IMR-90 (cell line): ENCODE measurements around the gene DENND1A.

Source experiments
- CTCF ChIP-seq: conservative IDR thresholded peaks from 2 replicates; pipeline ENCODE4 v1.5.1; 2012; ENCODE audit warnings: mild to moderate bottlenecking, low read depth, low read length, improper control_type of control experiment
- ELK1 ChIP-seq: fragments of 150-350 bp; IDR thresholded peaks from 2 replicates; pipeline ENCODE4 v1.6.1; 2016; ENCODE audit warnings: low read depth, mild to moderate bottlenecking, low read length, moderate library complexity, borderline replicate concordance
- POLR2A ChIP-seq: IDR thresholded peaks from 2 replicates; pipeline ENCODE4 v1.6.1; 2012; ENCODE audit warnings: mild to moderate bottlenecking, low read depth, low read length
- RAD21 ChIP-seq: IDR thresholded peaks from 2 replicates; pipeline ENCODE4 v1.6.1; 2012; ENCODE audit warnings: low read length, improper control_type of control experiment
- SMC3 ChIP-seq: fragments of 150-350 bp; IDR thresholded peaks from 2 replicates; pipeline ENCODE4 v1.6.1; 2016; ENCODE audit warnings: low read depth, mild to moderate bottlenecking, antibody characterized with exemption, low read length, moderate library complexity

- TF ChIP-seq CTCF (no peak), SMC3 (no peak), RAD21 (no peak), POLR2A (no peak), ELK1 (no peak)
These were observed 553.5 kb downstream of the DENND1A start for GRCh38 chr9:123376218-123377071.
